Spleen (tissue), 11 donors: ENCODE measurements around the gene EVC. TPM values are rescaled to one million over a fixed set of nuclear protein-coding genes. Genes with fewer than 3 reads are reported as not detected.

Source experiments
- DNase-seq: peaks from one replicate; pipeline ENCODE4 v3.0.0-alpha.2; 2020
- H3K27ac ChIP-seq, 8 donors: fragments of 200-600 bp; sonication (generic) in 7 of 8; 1 replicate in 4 of 8; 2 replicates in 4 of 8; pipeline versions ENCODE4 v1.5.0 to v1.8.0; 2016 to 2021; ENCODE audit warnings: inconsistent platforms in 4 of 8, mild to moderate bottlenecking in 4 of 8, moderate library complexity in 1 of 8
- H3K27me3 ChIP-seq, 7 donors: fragments of 200-600 bp; sonication (generic) in 6 of 7; replicated peaks in 1 of 7; 1 replicate in 4 of 7; 2 replicates in 3 of 7; pipeline versions ENCODE4 v1.5.0 to v1.8.0; 2016 to 2021; ENCODE audit warnings: inconsistent platforms in 3 of 7, mild to moderate bottlenecking in 1 of 7
- H3K36me3 ChIP-seq, 6 donors: fragments of 200-600 bp; sonication (generic) in 5 of 6; 1 replicate in 4 of 6; 2 replicates in 2 of 6; pipeline versions ENCODE4 v1.5.0 to v1.8.0; 2016 to 2021; ENCODE audit warnings: inconsistent platforms in 2 of 6
- H3K4me1 ChIP-seq, 6 donors: fragments of 200-600 bp; sonication (generic) in 5 of 6; 1 replicate in 3 of 6; 2 replicates in 3 of 6; pipeline versions ENCODE4 v1.5.0 to v1.8.0; 2016 to 2021; ENCODE audit warnings: inconsistent platforms in 3 of 6
- H3K4me3 ChIP-seq, 8 donors: fragments of 200-600 bp; sonication (generic) in 7 of 8; 1 replicate in 4 of 8; 2 replicates in 4 of 8; pipeline versions ENCODE4 v1.5.0 to v1.8.0; 2016 to 2021; ENCODE audit warnings: inconsistent platforms in 4 of 8, mild to moderate bottlenecking in 4 of 8, moderate library complexity in 2 of 8
- H3K9me3 ChIP-seq, 8 donors: fragments of 200-600 bp; sonication (generic) in 7 of 8; 1 replicate in 4 of 8; 2 replicates in 4 of 8; pipeline versions ENCODE4 v1.5.0 to v1.8.0; 2016 to 2021; ENCODE audit warnings: inconsistent platforms in 4 of 8
- CTCF ChIP-seq, 11 experiments: fragments of 200-600 bp in 7 of 11; fragments of 450-650 bp in 4 of 11; sonication (generic) in 4 of 11; IDR thresholded peaks in 8 of 11; conservative IDR thresholded peaks in 3 of 11; 1 replicate in 7 of 11; 2 replicates in 4 of 11; pipeline versions ENCODE4 v1.4.0 to v1.8.0; 2016 to 2021; ENCODE audit warnings: antibody characterized with exemption in 11 of 11, inconsistent platforms in 4 of 11, mild to moderate bottlenecking in 1 of 11
- POLR2A ChIP-seq, 3 donors: fragments of 450-650 bp; IDR thresholded peaks; one replicate each; pipeline ENCODE4 v1.5.1; 2017; ENCODE audit warnings: antibody characterized with exemption in 3 of 3, mild to moderate bottlenecking in 1 of 3
- POLR2AphosphoS5 ChIP-seq, 3 donors: sonication (generic); formaldehyde crosslinking; IDR thresholded peaks; one replicate each; pipeline ENCODE4 v1.5.1; 2017; ENCODE audit warnings: antibody characterized with exemption in 3 of 3
- WGBS, 5 donors: extraction: QIAGEN DNeasy Blood & Tissue Kit in 3 of 5; methylation state at CpG; one replicate each; pipeline versions ENCODE4 v1.1.5 to v1.1.7; 2013 to 2018; 5-methylcytosine and 5-hydroxymethylcytosine counted together
- intact Hi-C: fragments of 100-400 bp; cut with DNase I; formaldehyde crosslinking; loops from one replicate; pipeline ENCODE4 v1.15.0; 2023; ENCODE audit warnings: low total_unique reads
- polyA plus RNA-seq, 3 donors: library from polyadenylated mRNA; stranded (reverse); fragments of 200-250 nt; gene quantifications; one replicate each; pipeline ENCODE4 v1.2.1, GENCODE V29; 2013
- total RNA-seq, 7 donors: library from RNA; depleted of rRNA in 3 of 7; stranded (reverse); fragments of >200 nt in 3 of 7; fragmentation: NEBNext Ultra II Directional in 4 of 7; extraction: Animal tissue kit (Norgen Biotek cat#: 25700) in 4 of 7; gene quantifications; one replicate each; pipeline versions ENCODE4 v1.1.0 to v1.2.1, GENCODE V29; 2016 to 2021
- donor health status: healthy with polysubstance abuse.
- donor health status: DM: no; HTN: no; CAD: no; lungs with moderate emphysema.
- donor health status: DM: no; HTN: no; CAD: no.
- donor health status: Bipolar disorder and iron deficiency.
- donor health status: healthy.
- donor health status: DM: no; HTN: no; CAD: no.
- donor health status: DM: yes; HTN: yes; CAD: no.

Gene EVC
- total and polyA plus RNA-seq, 10 donors: 0.20 to 13.3 (median 6.9) TPM

GRCh38 chr4:5712931-5713330 lies 1.9 kb downstream of the EVC start:
- WGBS, 5 donors: 88 to 96% (median 91%) methylated on average over 3 of the region's 3 CpGs

DNA sequence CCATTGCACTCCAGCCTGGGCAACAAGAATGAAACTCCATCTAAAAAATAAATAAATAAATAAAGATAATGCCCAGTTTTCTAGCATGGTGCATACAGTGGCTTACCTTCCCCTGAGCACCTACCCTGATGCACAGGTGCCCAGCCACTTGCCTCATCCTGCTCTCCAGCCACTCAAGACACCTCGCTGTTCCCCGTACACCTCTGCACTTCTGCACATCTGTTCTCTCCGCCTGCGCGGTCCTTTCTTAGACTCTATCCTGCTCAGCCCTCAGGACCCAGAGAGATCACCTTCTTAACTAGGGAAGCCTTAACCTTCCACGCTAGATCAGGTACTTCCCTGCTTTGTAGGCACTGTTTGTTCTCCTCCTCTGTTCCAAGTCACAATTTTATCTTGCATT lies 2.9 kb downstream of the EVC start:
- TF ChIP-seq POLR2A (IDR thresholded peaks at IDR 0.05) (no peak), CTCF (IDR thresholded peaks at IDR 0.05 in 8 of 11, conservative IDR thresholded peaks at IDR 0.05 in 3 of 11) (no peak), POLR2AphosphoS5 (IDR thresholded peaks at IDR 0.05) (no peak)
- Histone ChIP-seq H3K27ac (no peak overlapping the region), H3K4me1 (peaks cover 0 to 8% (median 3%) of the 10 kb centered on the region in 6 donors), H3K9me3 (peaks cover 3 to 30% (median 18%) of the 10 kb centered on the region in 8 donors), H3K36me3 (no peaks in the 10 kb centered on the region), H3K27me3 (peaks cover 0 to 45% (median 26%) of the 10 kb centered on the region in 7 donors), H3K4me3 (no peak overlapping the region)
- WGBS, 5 donors: 77 to 89% (median 83%) methylated on average over 6 of the region's 6 CpGs
- no peak for DNase-seq
- intact Hi-C loops: no loop called here

More at GRCh38 chr4:5712931-5713330, 1.9 kb downstream of the EVC start:
- no peak for DNase-seq
- peaks cover 0 to 54% (median 35%) of the 10 kb centered on the region in 7 donors for H3K27me3 ChIP-seq
- H3K36me3 ChIP-seq: no peaks in the 10 kb centered on the region
- TF ChIP-seq CTCF (IDR thresholded peaks at IDR 0.05 in 8 of 11, conservative IDR thresholded peaks at IDR 0.05 in 3 of 11): no peak
- no peak for TF ChIP-seq POLR2AphosphoS5 (IDR thresholded peaks at IDR 0.05)
- TF ChIP-seq POLR2A (IDR thresholded peaks at IDR 0.05): no peak
- H3K9me3 ChIP-seq: peaks cover 3 to 30% (median 18%) of the 10 kb centered on the region in 8 donors
- intact Hi-C loops: no loop called here
- H3K27ac ChIP-seq: no peak overlapping the region
- no peak overlapping the region for H3K4me3 ChIP-seq
- H3K4me1 ChIP-seq: peaks cover 0 to 15% (median 7%) of the 10 kb centered on the region in 6 donors

DNA sequence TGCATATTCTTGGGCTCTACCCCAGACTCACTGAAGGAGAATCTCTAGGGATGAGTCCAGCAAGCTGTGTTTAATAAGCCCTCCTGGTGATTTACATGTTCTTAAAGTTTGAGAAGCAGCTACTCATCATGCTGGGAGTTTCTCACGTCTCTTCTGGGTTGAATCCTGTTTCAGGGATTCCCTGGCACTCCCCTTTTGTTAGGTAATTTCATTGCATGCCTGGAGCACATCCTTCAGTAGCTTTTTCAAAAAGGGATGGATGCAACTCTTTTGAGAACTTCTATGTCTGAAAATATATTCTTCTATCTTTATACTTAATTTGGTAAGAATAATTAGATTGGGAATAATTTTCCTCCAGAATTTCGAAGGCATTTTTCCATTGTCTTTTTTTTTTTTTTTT lies 4.4 kb downstream of the EVC start:
- intact Hi-C loops: no loop called here
- H3K36me3 ChIP-seq: no peaks in the 10 kb centered on the region
- no peak for TF ChIP-seq POLR2AphosphoS5 (IDR thresholded peaks at IDR 0.05)
- no peak for TF ChIP-seq POLR2A (IDR thresholded peaks at IDR 0.05)
- no peak for TF ChIP-seq CTCF (IDR thresholded peaks at IDR 0.05 in 8 of 11, conservative IDR thresholded peaks at IDR 0.05 in 3 of 11)
- peaks cover 0 to 33% (median 15%) of the 10 kb centered on the region in 7 donors for H3K27me3 ChIP-seq
- no peak overlapping the region for H3K27ac ChIP-seq
- WGBS, 5 donors: 41 to 75% (median 62%) methylated on average over 2 of the region's 2 CpGs
- DNase-seq: no peak
- H3K4me1 ChIP-seq: peaks cover 0 to 7% (median 3%) of the 10 kb centered on the region in 6 donors
- peaks cover 3 to 30% (median 18%) of the 10 kb centered on the region in 8 donors for H3K9me3 ChIP-seq
- no peak overlapping the region for H3K4me3 ChIP-seq

DNA sequence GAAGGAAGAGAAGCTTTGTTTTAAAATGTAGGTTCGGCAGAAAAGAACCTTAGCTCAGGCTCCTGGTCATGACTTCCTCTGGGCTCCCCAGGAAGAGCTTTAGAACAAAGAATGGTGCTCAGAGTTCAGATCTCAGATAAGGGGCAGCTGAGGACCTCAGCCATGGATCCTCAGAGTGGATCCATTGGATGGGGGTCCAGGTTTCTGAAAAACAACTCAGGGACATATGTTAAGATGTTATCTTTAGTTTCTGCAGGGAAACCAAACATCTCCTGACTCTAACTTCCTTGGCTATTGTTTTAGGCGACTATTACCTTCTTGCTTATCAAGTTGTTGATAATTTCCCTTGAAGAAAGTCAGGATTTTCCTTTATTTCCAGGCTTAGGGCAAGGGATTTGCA lies 5.4 kb downstream of the EVC start:
- 64 to 73% (median 71%) methylated on average over 2 of the region's 2 CpGs for WGBS, 5 donors
- peaks cover 3 to 30% (median 18%) of the 10 kb centered on the region in 8 donors for H3K9me3 ChIP-seq
- TF ChIP-seq CTCF (IDR thresholded peaks at IDR 0.05 in 8 of 11, conservative IDR thresholded peaks at IDR 0.05 in 3 of 11): no peak
- no peak for TF ChIP-seq POLR2AphosphoS5 (IDR thresholded peaks at IDR 0.05)
- no peak for TF ChIP-seq POLR2A (IDR thresholded peaks at IDR 0.05)
- no peaks in the 10 kb centered on the region for H3K36me3 ChIP-seq
- no peak overlapping the region for H3K27ac ChIP-seq
- peaks cover 0 to 26% (median 7%) of the 10 kb centered on the region in 7 donors for H3K27me3 ChIP-seq
- no peak for DNase-seq
- H3K4me3 ChIP-seq: no peak overlapping the region
- intact Hi-C loops: no loop called here
- H3K4me1 ChIP-seq: no peaks in the 10 kb centered on the region
